ENCODE measurements around the gene GPR82. TPM values are rescaled to one million over a fixed set of nuclear protein-coding genes. Genes with fewer than 3 reads are reported as not detected.

The GPR82 gene
- polyA plus RNA-seq, 3 donors = 0.40 to 2.0 (median 0.67) TPM

GRCh38 chrX:41722214-41722613 lies 1.8 kb upstream of the GPR82 start:
- Histone ChIP-seq H3K4me2 (replicated peaks; ENCODE audit: extremely low read depth, low read length, poor library complexity, severe bottlenecking) (no peak overlapping the region), H3K79me2 (ENCODE audit: insufficient read depth, low read length) (no peaks in the 10 kb centered on the region), H3K36me3 (replicated peaks in 1 of 2; ENCODE audit: control insufficient read depth in 1 of 2, insufficient read depth in 2 of 2, low read length in 2 of 2) (no peaks in the 10 kb centered on the region), H4K20me1 (ENCODE audit: insufficient read depth, low read length) (no peaks in the 10 kb centered on the region), H3K9me3 (replicated peaks in 1 of 2; ENCODE audit: control insufficient read depth in 1 of 2, insufficient read depth in 1 of 2, low read length in 2 of 2) (peaks cover 21% of the 10 kb centered on the region in 2 donors), H2AFZ (ENCODE audit: insufficient read depth, low read depth, low read length, poor library complexity, severe bottlenecking) (no peak overlapping the region), H3K4me3 (replicated peaks in 1 of 3; ENCODE audit: low read depth in 2 of 3, low read length in 3 of 3) (no peak overlapping the region), H3K4me1 (ENCODE audit: control insufficient read depth in 1 of 2, insufficient read depth in 2 of 2, low read length in 2 of 2) (peaks cover 36 to 50% of the 10 kb centered on the region in 2 donors), H3K27me3 (ENCODE audit: control insufficient read depth in 2 of 2, insufficient read depth in 2 of 2, low read length in 2 of 2) (peaks cover 0 to 6% of the 10 kb centered on the region in 2 donors), H3K9ac (ENCODE audit: insufficient read depth, low read length, poor library complexity, severe bottlenecking) (no peak overlapping the region), H3K27ac (ENCODE audit: low read depth in 1 of 2, low read length in 2 of 2) (no peak overlapping the region)
- TF ChIP-seq, protein P1, sequence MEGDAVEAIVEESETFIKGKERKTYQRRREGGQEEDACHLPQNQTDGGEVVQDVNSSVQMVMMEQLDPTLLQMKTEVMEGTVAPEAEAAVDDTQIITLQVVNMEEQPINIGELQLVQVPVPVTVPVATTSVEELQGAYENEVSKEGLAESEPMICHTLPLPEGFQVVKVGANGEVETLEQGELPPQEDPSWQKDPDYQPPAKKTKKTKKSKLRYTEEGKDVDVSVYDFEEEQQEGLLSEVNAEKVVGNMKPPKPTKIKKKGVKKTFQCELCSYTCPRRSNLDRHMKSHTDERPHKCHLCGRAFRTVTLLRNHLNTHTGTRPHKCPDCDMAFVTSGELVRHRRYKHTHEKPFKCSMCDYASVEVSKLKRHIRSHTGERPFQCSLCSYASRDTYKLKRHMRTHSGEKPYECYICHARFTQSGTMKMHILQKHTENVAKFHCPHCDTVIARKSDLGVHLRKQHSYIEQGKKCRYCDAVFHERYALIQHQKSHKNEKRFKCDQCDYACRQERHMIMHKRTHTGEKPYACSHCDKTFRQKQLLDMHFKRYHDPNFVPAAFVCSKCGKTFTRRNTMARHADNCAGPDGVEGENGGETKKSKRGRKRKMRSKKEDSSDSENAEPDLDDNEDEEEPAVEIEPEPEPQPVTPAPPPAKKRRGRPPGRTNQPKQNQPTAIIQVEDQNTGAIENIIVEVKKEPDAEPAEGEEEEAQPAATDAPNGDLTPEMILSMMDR (IDR thresholded peaks at IDR 0.05) = no peak
- peaks cover 47% of the 10 kb centered on the region for H3K4me1 Mint-ChIP-seq
- DNase-seq = no peak
- H3K4me3 Mint-ChIP-seq = no peak overlapping the region
- H3K9me3 Mint-ChIP-seq = peaks cover 5 to 26% (median 21%) of the 10 kb centered on the region in 7 donors
- H3K27me3 Mint-ChIP-seq (ENCODE audit: low read depth in 3 of 3) = peaks cover 0 to 1% (median 1%) of the 10 kb centered on the region in 3 donors
- intact Hi-C loops (cut with micrococcal nuclease) = no loop called here
- H3K36me3 Mint-ChIP-seq = peaks cover 4 to 10% of the 10 kb centered on the region in 2 donors
- H3K27ac Mint-ChIP-seq = peak overlapping the region in 2 of 7 donors; percentile 28 to 70
- WGBS (ENCODE audit: insufficient coverage) = no CpG with 5 or more reads among the region's 3 CpGs

GRCh38 chrX:41722816-41723618 lies 964 bp upstream of the GPR82 start:
- Mint-ChIP-seq H3K4me1 (peaks cover 47% of the 10 kb centered on the region), H3K4me3 (no peak overlapping the region), H3K27ac (peak overlapping the region in 6 of 7 donors; percentile 63 to 86 (median 76)), H3K36me3 (peaks cover 4 to 6% of the 10 kb centered on the region in 2 donors), H3K9me3 (peaks cover 4 to 18% (median 15%) of the 10 kb centered on the region in 7 donors), H3K27me3 (ENCODE audit: low read depth in 3 of 3) (peaks cover 0 to 1% (median 1%) of the 10 kb centered on the region in 3 donors)
- no peak overlapping the region for H3K9ac ChIP-seq (ENCODE audit: insufficient read depth, low read length, poor library complexity, severe bottlenecking)
- H2AFZ ChIP-seq (ENCODE audit: insufficient read depth, low read depth, low read length, poor library complexity, severe bottlenecking) = no peak overlapping the region
- WGBS (ENCODE audit: insufficient coverage) = no CpG with 5 or more reads among the region's 3 CpGs
- DNase-seq = peak in 2 of 3 donors; percentile 29 to 46
- peak overlapping the region; percentile 41 for H3K4me2 ChIP-seq (replicated peaks; ENCODE audit: extremely low read depth, low read length, poor library complexity, severe bottlenecking)
- intact Hi-C loops (cut with micrococcal nuclease) = no loop called here
- no peaks in the 10 kb centered on the region for H4K20me1 ChIP-seq (ENCODE audit: insufficient read depth, low read length)
- peaks cover 36 to 50% of the 10 kb centered on the region in 2 donors for H3K4me1 ChIP-seq (ENCODE audit: control insufficient read depth in 1 of 2, insufficient read depth in 2 of 2, low read length in 2 of 2)
- TF ChIP-seq, protein P1 (IDR thresholded peaks at IDR 0.05) = no peak
- peak overlapping the region in 1 of 2 donors; percentile 63 for H3K27ac ChIP-seq (ENCODE audit: low read depth in 1 of 2, low read length in 2 of 2)
- peak overlapping the region in 1 of 3 experiments; percentile 54 for H3K4me3 ChIP-seq (replicated peaks in 1 of 3; ENCODE audit: low read depth in 2 of 3, low read length in 3 of 3)
- H3K79me2 ChIP-seq (ENCODE audit: insufficient read depth, low read length) = no peaks in the 10 kb centered on the region
- H3K27me3 ChIP-seq (ENCODE audit: control insufficient read depth in 2 of 2, insufficient read depth in 2 of 2, low read length in 2 of 2) = peaks cover 0 to 6% of the 10 kb centered on the region in 2 donors
- H3K9me3 ChIP-seq (replicated peaks in 1 of 2; ENCODE audit: control insufficient read depth in 1 of 2, insufficient read depth in 1 of 2, low read length in 2 of 2) = peaks cover 13% of the 10 kb centered on the region in 2 donors
- no peaks in the 10 kb centered on the region for H3K36me3 ChIP-seq (replicated peaks in 1 of 2; ENCODE audit: control insufficient read depth in 1 of 2, insufficient read depth in 2 of 2, low read length in 2 of 2)

Measured in CD14-positive monocyte (primary cell).